Karpas-422 (cell line): ENCODE measurements around the gene ASCL1. TPM values are rescaled to one million over a fixed set of nuclear protein-coding genes. Genes with fewer than 3 reads are reported as not detected.

Source experiments
- DNase-seq: peaks from one replicate; pipeline ENCODE4 v3.0.0-alpha.2; 2015
- H2AFZ ChIP-seq: fragments of 200-600 bp; sonication (generic); 2 replicates; pipeline ENCODE4 v1.6.1; 2014; ENCODE audit warnings: antibody characterized with exemption, low read length, mixed read lengths
- H3K27ac ChIP-seq: fragments of 200-600 bp; sonication (generic); 2 replicates; pipeline ENCODE4 v1.5.1; 2014; ENCODE audit warnings: mild to moderate bottlenecking, low read length, moderate library complexity
- H3K27me3 ChIP-seq: fragments of 200-600 bp; sonication (generic); 2 replicates; pipeline ENCODE4 v1.6.1; 2014; ENCODE audit warnings: low read length, mixed read lengths
- H3K36me3 ChIP-seq: fragments of 200-600 bp; sonication (generic); 2 replicates; pipeline ENCODE4 v1.6.1; 2014; ENCODE audit warnings: low read length, mixed read lengths; ENCODE audit not compliant: insufficient read depth
- H3K4me1 ChIP-seq: fragments of 200-600 bp; sonication (generic); 2 replicates; pipeline ENCODE4 v1.6.1; 2014; ENCODE audit warnings: mild to moderate bottlenecking, low read length, mixed read lengths
- H3K4me2 ChIP-seq: fragments of 200-600 bp; sonication (generic); 2 replicates; pipeline ENCODE4 v1.6.1; 2014; ENCODE audit warnings: low read length, low read depth, mild to moderate bottlenecking; ENCODE audit not compliant: poor library complexity, severe bottlenecking
- H3K4me3 ChIP-seq: fragments of 200-600 bp; sonication (generic); 2 replicates; pipeline ENCODE4 v1.5.1; 2014; ENCODE audit warnings: mild to moderate bottlenecking, antibody characterized with exemption, low read length, mixed read lengths
- H3K79me2 ChIP-seq: fragments of 200-600 bp; sonication (generic); 2 replicates; pipeline ENCODE4 v1.6.1; 2014; ENCODE audit warnings: mild to moderate bottlenecking, low read length, mixed read lengths
- H3K9ac ChIP-seq: fragments of 200-600 bp; sonication (generic); 2 replicates; pipeline ENCODE4 v1.6.0; 2014; ENCODE audit warnings: low read length
- H3K9me2 ChIP-seq: fragments of 200-600 bp; sonication (generic), shearing (Covaris generic); replicated peaks from 2 replicates; pipeline ENCODE4 v1.6.0; 2014; ENCODE audit warnings: mild to moderate bottlenecking, low read length, moderate library complexity; ENCODE audit not compliant: insufficient read depth
- H3K9me3 ChIP-seq: fragments of 300-700, 200-600 bp; sonication (generic); 2 replicates; pipeline ENCODE4 v1.6.1; 2014; ENCODE audit warnings: low read length, mixed read lengths
- H4K20me1 ChIP-seq: fragments of 200-600 bp; sonication (generic); 2 replicates; pipeline ENCODE4 v1.6.1; 2014; ENCODE audit warnings: mild to moderate bottlenecking, antibody characterized with exemption, low read length, low read depth; ENCODE audit not compliant: insufficient read depth
- total RNA-seq: library from RNA; depleted of rRNA; stranded (reverse); fragments of >200 nt; shearing (Covaris generic); gene quantifications from 2 replicates; pipeline ENCODE4 v1.2.3, GENCODE V29; 2014; ENCODE audit warnings: low replicate concordance

ASCL1 gene
- total RNA-seq, 1 experiment from 2014 or later, result not detected

DNA sequence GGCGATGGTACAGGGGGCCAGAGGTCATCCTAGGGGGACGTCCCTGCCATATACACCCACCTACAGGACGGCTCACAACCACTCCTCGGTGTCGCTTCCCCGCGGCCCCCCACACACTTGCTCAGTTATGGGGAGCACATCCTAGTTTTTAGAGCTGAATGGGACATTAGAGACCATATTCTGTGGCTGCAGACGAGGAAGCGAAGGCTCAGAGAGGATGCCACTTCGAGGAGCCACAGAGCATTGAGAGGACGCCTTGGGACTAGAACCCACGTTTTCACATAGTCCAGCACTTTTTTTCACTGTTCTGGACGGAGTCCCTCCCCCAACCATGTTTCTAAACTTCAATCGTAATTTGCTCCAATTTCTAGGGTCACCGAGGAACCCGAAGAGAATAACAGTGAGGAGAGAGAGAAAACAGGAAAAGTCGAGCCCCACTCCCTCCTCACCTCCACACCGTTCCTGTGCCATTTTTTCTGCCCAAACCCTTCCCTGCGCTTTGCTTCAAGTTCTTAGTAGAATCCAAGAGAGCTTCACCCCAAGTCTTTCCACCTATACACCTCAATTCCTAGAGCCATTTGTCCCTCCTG is 641 bp upstream of the ASCL1 start:
- DNase-seq, result no peak
- Histone ChIP-seq H3K4me2 (no peak overlapping the region), H4K20me1 (no peaks in the 10 kb centered on the region), H3K9me3 (no peaks in the 10 kb centered on the region), H2AFZ (no peak overlapping the region), H3K9ac (no peak overlapping the region), H3K27me3 (no peaks in the 10 kb centered on the region), H3K27ac (no peak overlapping the region), H3K4me3 (no peak overlapping the region), H3K79me2 (no peaks in the 10 kb centered on the region), H3K9me2 (no peaks in the 10 kb centered on the region), H3K4me1 (no peaks in the 10 kb centered on the region), H3K36me3 (no peaks in the 10 kb centered on the region)

DNA sequence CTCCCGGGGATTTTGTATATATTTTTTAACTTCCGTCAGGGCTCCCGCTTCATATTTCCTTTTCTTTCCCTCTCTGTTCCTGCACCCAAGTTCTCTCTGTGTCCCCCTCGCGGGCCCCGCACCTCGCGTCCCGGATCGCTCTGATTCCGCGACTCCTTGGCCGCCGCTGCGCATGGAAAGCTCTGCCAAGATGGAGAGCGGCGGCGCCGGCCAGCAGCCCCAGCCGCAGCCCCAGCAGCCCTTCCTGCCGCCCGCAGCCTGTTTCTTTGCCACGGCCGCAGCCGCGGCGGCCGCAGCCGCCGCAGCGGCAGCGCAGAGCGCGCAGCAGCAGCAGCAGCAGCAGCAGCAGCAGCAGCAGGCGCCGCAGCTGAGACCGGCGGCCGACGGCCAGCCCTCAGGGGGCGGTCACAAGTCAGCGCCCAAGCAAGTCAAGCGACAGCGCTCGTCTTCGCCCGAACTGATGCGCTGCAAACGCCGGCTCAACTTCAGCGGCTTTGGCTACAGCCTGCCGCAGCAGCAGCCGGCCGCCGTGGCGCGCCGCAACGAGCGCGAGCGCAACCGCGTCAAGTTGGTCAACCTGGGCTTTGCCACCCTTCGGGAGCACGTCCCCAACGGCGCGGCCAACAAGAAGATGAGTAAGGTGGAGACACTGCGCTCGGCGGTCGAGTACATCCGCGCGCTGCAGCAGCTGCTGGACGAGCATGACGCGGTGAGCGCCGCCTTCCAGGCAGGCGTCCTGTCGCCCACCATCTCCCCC is 777 bp downstream of the ASCL1 start:
- H4K20me1 ChIP-seq, result no peaks in the 10 kb centered on the region
- H3K27ac ChIP-seq, result no peak overlapping the region
- no peaks in the 10 kb centered on the region for H3K27me3 ChIP-seq
- no peaks in the 10 kb centered on the region for H3K4me1 ChIP-seq
- no peak overlapping the region for H3K9ac ChIP-seq
- no peak overlapping the region for H3K4me2 ChIP-seq
- H3K79me2 ChIP-seq, result no peaks in the 10 kb centered on the region
- no peaks in the 10 kb centered on the region for H3K36me3 ChIP-seq
- no peak overlapping the region for H2AFZ ChIP-seq
- no peaks in the 10 kb centered on the region for H3K9me3 ChIP-seq
- DNase-seq, result no peak
- no peak overlapping the region for H3K4me3 ChIP-seq
- no peaks in the 10 kb centered on the region for H3K9me2 ChIP-seq

DNA sequence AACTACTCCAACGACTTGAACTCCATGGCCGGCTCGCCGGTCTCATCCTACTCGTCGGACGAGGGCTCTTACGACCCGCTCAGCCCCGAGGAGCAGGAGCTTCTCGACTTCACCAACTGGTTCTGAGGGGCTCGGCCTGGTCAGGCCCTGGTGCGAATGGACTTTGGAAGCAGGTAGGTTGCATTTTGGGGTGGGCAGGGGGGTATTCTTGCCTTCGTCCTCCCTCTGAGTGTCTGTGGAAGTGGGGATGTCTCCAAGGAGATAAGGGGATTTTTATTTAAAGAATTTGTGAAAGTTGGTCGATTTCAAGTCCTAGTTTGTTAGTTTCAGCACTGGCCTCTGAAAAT is 1.3 kb downstream of the ASCL1 start:
- H3K27ac ChIP-seq, result no peak overlapping the region
- H3K36me3 ChIP-seq, result no peaks in the 10 kb centered on the region
- H3K27me3 ChIP-seq, result no peaks in the 10 kb centered on the region
- no peaks in the 10 kb centered on the region for H3K9me3 ChIP-seq
- H3K4me3 ChIP-seq, result no peak overlapping the region
- H3K4me1 ChIP-seq, result no peaks in the 10 kb centered on the region
- no peaks in the 10 kb centered on the region for H3K79me2 ChIP-seq
- H2AFZ ChIP-seq, result no peak overlapping the region
- H3K9ac ChIP-seq, result no peak overlapping the region
- H3K9me2 ChIP-seq, result no peaks in the 10 kb centered on the region
- no peaks in the 10 kb centered on the region for H4K20me1 ChIP-seq
- DNase-seq, result no peak
- no peak overlapping the region for H3K4me2 ChIP-seq

DNA sequence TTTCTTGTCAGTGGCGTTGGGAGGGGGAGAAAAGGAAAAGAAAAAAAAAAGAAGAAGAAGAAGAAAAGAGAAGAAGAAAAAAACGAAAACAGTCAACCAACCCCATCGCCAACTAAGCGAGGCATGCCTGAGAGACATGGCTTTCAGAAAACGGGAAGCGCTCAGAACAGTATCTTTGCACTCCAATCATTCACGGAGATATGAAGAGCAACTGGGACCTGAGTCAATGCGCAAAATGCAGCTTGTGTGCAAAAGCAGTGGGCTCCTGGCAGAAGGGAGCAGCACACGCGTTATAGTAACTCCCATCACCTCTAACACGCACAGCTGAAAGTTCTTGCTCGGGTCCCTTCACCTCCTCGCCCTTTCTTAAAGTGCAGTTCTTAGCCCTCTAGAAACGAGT is 1.9 kb downstream of the ASCL1 start:
- no peak overlapping the region for H2AFZ ChIP-seq

DNA sequence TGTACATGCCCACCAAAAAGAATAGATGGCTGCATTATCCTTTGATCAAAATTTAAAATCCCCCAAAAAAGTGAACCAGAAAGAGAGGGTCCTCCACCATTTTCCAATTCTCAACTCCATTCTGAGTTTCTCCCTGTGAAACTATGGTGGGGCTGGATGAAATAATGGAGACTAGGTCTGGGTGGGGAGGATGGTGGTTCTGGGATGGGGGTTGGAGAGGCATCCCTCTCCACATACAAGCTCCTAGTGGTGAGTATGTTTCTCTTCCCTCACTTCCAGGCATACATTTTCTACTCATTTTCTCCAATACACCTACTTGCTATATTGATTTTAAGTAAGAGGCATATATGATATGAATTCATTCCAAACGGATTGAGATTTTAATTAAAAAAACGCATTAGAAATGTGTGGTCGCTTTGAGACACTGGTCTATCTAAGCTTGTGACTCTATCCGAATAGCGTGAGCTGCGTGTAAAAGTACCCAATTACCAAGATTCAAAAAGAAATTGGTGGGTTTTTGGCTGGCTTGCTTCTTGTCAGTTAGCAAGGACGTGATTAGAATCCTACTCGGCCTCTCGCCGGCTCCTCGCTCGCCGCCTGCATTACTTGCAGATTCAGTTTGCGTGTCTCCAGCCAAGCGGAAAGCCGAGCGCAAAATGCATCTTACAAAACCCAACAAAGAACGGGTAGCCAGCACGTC is 3.4 kb downstream of the ASCL1 start:
- Histone ChIP-seq H3K4me3 (no peak overlapping the region), H4K20me1 (no peaks in the 10 kb centered on the region), H3K36me3 (no peaks in the 10 kb centered on the region), H2AFZ (no peak overlapping the region), H3K9me2 (no peaks in the 10 kb centered on the region), H3K9ac (no peak overlapping the region), H3K79me2 (no peaks in the 10 kb centered on the region), H3K4me1 (no peaks in the 10 kb centered on the region), H3K27ac (no peak overlapping the region), H3K9me3 (no peaks in the 10 kb centered on the region), H3K4me2 (no peak overlapping the region), H3K27me3 (no peaks in the 10 kb centered on the region)
- no peak for DNase-seq

More for the DNA sequence above, 1.9 kb downstream of the ASCL1 start:
- Histone ChIP-seq H3K9ac (no peak overlapping the region), H3K9me2 (no peaks in the 10 kb centered on the region), H4K20me1 (no peaks in the 10 kb centered on the region), H3K9me3 (no peaks in the 10 kb centered on the region), H3K79me2 (no peaks in the 10 kb centered on the region), H3K27me3 (no peaks in the 10 kb centered on the region), H3K4me2 (no peak overlapping the region), H3K27ac (no peak overlapping the region), H3K4me1 (no peaks in the 10 kb centered on the region), H3K36me3 (no peaks in the 10 kb centered on the region), H3K4me3 (no peak overlapping the region)
- no peak for DNase-seq

DNA sequence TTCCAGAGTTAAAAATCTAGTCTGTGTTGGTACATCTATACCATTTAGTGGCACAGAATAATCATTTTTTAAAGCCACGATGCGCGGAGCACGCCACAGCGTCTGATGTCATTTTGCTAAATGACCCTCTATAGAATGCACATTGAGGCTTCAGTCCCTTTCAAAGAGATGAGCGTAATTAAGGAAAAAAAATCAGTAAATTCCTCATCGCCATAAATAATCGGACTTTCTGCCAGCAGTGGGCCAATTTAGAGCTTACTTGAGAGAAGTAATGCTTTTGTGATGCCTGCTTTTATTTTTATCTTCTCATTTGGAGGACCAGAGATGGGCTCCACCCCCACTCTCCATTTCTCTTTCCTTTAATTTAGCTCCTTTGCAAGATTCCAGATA is 4.0 kb downstream of the ASCL1 start:
- Histone ChIP-seq H3K9ac (no peak overlapping the region), H2AFZ (no peak overlapping the region), H3K36me3 (no peaks in the 10 kb centered on the region), H3K9me2 (no peaks in the 10 kb centered on the region), H3K4me1 (no peaks in the 10 kb centered on the region), H3K4me2 (no peak overlapping the region), H4K20me1 (no peaks in the 10 kb centered on the region), H3K4me3 (no peak overlapping the region), H3K79me2 (no peaks in the 10 kb centered on the region), H3K27ac (no peak overlapping the region), H3K9me3 (no peaks in the 10 kb centered on the region), H3K27me3 (no peaks in the 10 kb centered on the region)
- DNase-seq, result no peak

DNA sequence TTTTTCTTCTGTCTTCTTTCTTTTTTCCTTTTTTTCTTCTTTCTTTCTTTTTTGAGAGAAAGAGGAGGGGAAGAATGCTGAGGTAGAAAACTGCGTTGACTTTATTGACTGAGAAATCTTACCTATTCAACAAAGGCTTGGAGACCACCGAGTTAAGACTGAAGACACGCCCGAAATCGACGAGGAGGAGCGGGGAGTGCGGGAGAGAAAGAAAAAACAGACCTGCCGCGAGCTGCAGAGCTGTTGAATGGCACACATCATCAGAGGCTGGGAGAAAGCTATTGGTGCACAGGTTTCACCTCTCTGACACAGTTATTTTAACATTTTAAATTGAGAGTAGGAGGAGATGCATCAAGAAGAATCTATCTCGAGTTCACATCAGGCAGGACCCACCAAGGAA is 5.1 kb downstream of the ASCL1 start:
- no peak for DNase-seq
- Histone ChIP-seq H3K4me1 (no peaks in the 10 kb centered on the region), H3K4me2 (no peak overlapping the region), H3K27me3 (no peaks in the 10 kb centered on the region), H3K9me3 (no peaks in the 10 kb centered on the region), H3K36me3 (no peaks in the 10 kb centered on the region), H3K27ac (no peak overlapping the region), H4K20me1 (no peaks in the 10 kb centered on the region), H3K4me3 (no peak overlapping the region), H3K9me2 (no peaks in the 10 kb centered on the region), H3K79me2 (no peaks in the 10 kb centered on the region), H2AFZ (no peak overlapping the region), H3K9ac (no peak overlapping the region)

DNA sequence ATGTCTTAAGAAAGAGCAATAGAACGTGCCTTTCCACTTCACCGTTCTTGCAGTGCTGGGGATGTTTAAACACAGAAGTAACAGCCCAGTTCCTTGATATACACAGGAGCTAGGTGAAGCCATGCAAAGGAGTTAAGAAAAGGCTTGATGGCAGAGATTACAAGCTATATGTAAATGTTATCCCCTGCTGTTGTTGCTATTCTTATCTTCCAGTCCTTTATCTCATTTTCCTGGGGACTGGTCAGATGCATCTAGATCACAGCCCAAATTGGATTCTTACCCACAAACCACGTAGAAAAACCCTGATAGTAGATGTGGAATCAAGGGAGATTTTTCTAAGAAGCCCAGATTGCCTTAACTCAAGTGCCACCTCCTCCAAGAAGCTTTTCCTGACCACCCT is 5.5 kb downstream of the ASCL1 start:
- no peak overlapping the region for H3K27ac ChIP-seq
- H4K20me1 ChIP-seq, result no peaks in the 10 kb centered on the region
- H3K4me1 ChIP-seq, result no peaks in the 10 kb centered on the region
- H3K9ac ChIP-seq, result no peak overlapping the region
- H3K79me2 ChIP-seq, result no peaks in the 10 kb centered on the region
- H3K9me2 ChIP-seq, result no peaks in the 10 kb centered on the region
- H3K4me2 ChIP-seq, result no peak overlapping the region
- H3K4me3 ChIP-seq, result no peak overlapping the region
- H3K36me3 ChIP-seq, result no peaks in the 10 kb centered on the region
- H3K9me3 ChIP-seq, result no peaks in the 10 kb centered on the region
- no peaks in the 10 kb centered on the region for H3K27me3 ChIP-seq
- H2AFZ ChIP-seq, result no peak overlapping the region
- no peak for DNase-seq
